ENCODE data around the gene ACADS.

GRCh38 chr12:120698665-120699064 lies 27.0 kb upstream of the ACADS start:
- TF ChIP-seq CTCF (IDR thresholded peaks at IDR 0.05) (no peak), EP300 (IDR thresholded peaks at IDR 0.05) (no peak), POLR2AphosphoS5 (IDR thresholded peaks at IDR 0.05) (no peak), POLR2A (IDR thresholded peaks at IDR 0.05) (no peak)
